GM21786 (cell line): ENCODE data around the gene STX3.
"Not testable (repeated sequence)": the region's sequence is repeated elsewhere in the genome, so short reads cannot be mapped to it uniquely, and the experiment has no call there.

Experiments used
- ATAC-seq: cut with Tn5 transposase; IDR thresholded peaks from one replicate; pipeline ENCODE4 v1.9.1; 2021; ENCODE audit not compliant: unreplicated experiment

STX3 gene

DNA sequence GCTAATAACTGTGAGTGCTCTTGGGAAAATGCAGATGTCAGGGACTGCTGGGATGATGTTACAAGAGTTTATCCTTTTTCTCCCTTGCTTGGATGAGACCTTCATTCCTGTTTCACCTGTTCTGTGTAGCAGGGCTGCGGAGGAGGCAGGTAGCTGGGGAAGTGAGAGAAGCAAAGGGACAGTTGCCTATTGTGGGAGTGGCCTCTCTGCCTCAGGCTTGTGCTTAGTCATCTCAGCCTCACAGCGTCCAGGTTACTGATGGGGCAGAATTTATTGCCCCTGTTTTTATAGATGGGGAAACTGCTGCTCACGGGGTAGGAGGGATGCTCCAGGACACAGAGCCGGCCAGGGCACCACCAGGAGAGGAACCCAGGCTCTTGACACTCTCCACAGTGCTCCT, 1.7 kb downstream of the STX3 start:
- ATAC-seq, result no peak

GRCh38 chr11:59758401-59759037, 3.3 kb downstream of the STX3 start:
- ATAC-seq, result no peak

GRCh38 chr11:59759900-59760299, 4.7 kb downstream of the STX3 start:
- no peak for ATAC-seq

DNA sequence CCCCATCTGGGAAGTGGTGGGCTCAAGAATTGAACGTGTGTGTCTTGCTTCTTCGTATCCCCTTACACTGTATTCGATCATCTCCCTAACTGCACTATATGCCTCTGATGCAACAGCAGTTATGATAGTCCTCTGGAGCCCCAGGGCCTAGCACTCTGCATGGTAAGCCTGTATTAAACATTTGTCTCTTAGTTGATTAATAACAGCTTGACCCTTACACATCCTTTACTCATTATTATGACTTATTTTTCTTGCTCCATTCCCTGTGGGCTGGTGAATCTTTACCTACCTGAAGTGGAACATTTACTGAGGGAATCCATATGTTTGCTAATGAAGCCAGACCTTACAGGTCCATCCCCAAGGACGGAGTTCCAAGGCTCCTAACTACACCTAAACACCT, 5.6 kb downstream of the STX3 start:
- no peak for ATAC-seq

DNA sequence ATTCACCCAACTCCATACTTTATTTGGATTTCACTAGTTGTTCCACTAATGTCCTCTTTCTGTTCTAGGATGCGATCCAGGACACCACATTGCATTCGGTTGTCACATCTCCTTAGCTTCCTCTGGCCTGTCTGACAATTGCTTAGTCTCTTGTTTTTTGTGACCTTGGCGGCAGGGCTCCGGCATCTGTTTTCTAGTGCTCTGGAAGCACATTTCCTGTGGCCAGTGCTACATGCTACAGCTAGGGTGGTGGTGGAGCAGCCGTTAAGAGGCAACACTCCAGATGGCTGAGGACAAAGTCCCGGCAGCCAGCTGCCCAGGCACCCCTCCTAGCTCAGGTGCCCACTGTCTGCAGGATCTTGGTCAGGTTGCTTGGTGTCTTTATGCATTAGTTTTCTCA, 6.8 kb downstream of the STX3 start:
- no peak for ATAC-seq

DNA sequence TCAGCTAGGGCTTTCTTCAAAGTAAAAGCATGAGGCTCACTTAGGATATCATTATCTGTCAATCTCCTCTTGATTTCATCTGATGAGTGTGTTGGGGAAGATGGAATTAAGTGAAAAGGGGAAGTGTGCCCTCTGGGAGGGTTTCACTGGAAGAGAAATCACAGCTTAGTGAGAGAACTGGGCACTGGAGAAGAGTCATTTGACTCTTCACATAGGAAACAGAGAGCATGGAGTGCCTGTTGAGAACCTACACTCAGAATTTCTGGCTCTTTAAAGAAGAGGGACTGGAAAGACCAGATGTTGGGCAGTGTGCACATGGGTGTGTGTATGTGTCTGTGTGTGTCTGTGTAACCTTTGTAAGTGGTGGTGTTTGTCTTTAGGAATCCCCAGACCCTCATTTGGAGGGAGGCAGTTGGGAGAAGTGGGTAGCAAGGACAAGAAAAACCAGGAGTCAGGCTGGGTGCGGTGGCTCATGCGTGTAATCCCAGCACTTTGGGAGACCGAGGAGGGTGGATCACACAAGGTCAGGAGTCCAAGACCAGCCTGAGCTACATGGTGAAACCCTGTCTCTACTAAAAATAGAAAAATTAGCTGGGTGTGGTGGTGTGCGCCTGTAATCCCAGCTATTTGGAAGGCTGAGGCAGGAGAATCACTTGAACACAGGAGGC, 10.0 kb downstream of the STX3 start:
- no peak for ATAC-seq

- ATAC-seq, result no peak
Observed at GRCh38 chr11:59766542-59767224, 11.5 kb downstream of the STX3 start.

- ATAC-seq, result no peak
Observed at GRCh38 chr11:59767225-59767611, 12.0 kb downstream of the STX3 start.

DNA sequence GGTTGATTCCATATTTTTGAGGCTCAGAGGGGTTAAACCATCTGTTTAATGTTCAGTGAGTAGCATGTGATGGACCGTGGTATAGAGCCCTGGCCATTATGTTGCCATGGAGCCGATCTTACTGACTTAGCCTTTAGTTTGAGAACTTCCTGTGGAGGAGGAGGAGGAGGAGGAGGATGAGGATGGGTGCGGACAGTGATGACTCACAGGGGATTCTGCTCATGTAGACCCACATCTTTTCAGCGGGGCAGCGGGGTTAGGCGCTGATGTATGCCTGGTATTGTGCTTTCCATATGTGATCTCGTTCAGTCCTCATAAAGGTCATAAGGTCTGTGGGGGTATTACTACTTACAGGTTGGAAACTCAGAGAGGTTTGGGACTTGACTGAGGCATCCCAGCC, 13.9 kb downstream of the STX3 start:
- ATAC-seq, result no peak

DNA sequence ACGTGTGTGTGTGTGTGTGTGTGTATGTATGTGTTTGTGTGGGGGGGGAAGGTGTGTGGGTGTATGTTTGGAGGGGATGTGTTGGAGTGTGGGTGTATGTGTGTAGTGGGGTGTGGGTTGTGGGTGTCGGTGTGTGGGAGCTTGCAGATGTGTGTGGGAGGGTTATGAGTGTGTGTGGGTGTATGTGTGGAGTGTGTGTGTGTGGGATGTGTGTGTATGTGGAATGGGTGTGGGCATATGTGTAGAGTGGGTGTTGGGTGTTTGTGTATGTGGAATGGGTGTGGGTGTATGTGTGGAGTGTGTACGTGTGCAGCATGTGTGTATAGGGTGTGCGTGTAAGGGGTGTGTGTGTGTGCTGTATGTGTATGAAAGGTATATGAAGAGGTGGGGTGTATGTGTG, 14.7 kb downstream of the STX3 start:
- ATAC-seq, result no peak

DNA sequence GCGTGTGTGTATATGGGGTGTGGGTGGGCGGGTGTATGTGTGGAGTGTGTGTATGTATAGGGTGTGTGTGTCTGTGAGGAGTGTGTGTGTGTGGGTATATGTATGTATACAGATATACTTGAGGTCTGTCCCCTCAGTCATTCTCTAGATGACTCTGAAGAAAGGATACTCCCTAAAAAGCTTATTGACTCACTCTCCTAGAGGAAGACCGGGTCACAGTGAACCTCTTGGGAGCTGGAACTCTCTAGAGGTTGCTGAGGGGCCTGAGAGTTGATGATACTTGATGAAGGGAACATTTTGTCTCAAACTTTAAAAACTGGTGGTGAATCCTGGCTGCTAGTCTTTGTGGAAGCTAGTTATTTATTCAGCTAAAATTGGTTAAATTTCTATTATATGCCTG, 15.1 kb downstream of the STX3 start:
- no peak for ATAC-seq

- no peak for ATAC-seq
Observed at GRCh38 chr11:59770869-59771268, 15.7 kb downstream of the STX3 start.

GRCh38 chr11:59771605-59772004, 16.4 kb downstream of the STX3 start:
- ATAC-seq, result no peak

GRCh38 chr11:59773083-59773440, 17.9 kb downstream of the STX3 start:
- ATAC-seq, result no peak

DNA sequence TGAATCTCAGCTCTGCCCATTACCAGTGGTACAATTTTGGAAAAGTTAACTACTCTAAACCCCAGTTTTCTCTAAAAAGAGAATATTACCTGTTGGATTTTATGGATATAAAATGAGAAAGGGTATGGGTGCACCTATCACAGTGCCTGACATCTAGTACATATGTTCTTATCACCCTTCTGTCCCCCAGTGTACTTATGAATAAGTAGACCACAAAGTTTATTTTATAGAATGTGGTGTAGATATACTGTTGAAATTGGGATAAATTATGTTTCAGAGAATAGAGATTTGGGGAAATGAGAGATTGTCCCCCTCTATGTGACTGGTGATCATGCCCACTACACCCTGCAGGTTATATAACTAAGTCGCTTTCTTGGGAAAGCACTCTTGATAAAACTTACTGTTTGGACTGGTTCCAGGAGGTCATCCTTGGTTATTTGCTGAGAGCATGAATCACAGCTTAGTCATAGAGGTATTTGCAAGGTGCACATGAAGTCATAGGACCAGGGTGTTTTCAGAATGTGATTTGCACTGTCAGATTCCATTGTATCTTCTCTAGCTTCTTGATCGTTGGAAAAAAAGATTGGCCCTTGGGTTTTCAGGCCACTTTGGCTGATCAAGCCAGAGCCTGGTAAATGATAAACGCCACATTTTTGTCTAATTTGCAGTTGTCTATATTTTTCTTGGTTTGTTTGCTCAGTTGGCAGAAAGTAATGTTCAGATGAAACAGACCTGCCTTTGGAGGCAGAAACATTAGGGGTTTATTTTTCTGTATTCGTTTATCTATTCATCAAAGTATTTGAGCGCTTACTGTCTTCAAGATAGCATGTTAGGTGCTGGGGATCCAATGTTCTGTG, 21.3 kb downstream of the STX3 start:
- no peak for ATAC-seq

- ATAC-seq, result no peak
Observed at GRCh38 chr11:59777104-59777503, 21.9 kb downstream of the STX3 start.

- ATAC-seq, result no peak
Observed at GRCh38 chr11:59778122-59778521, 22.9 kb downstream of the STX3 start.

DNA sequence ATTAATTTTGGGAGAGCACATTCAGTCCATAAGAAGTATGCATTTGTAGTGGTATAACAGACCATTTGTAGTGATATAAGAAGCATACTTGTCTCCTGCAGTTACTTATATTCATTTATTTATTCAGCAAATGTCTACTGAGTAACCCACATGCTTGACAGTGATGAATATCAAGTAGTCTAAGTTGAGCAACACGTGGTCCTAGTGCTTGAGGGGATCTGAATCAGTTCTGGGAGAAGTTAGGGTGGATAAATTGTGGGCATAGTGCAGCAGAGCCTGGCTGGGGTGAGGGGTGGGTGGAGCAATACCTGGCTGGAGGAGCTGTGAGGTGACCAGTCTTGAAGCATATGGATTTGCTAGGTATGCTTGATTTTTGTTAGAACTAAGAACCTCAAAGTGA, 24.3 kb downstream of the STX3 start:
- ATAC-seq, result no peak

- no peak for ATAC-seq
Observed at GRCh38 chr11:59782080-59782479, 26.9 kb downstream of the STX3 start.

- ATAC-seq, result no peak
Observed at GRCh38 chr11:59783632-59784090, 28.5 kb downstream of the STX3 start.

GRCh38 chr11:59784441-59784840, 29.3 kb downstream of the STX3 start:
- not testable (repeated sequence) for ATAC-seq

DNA sequence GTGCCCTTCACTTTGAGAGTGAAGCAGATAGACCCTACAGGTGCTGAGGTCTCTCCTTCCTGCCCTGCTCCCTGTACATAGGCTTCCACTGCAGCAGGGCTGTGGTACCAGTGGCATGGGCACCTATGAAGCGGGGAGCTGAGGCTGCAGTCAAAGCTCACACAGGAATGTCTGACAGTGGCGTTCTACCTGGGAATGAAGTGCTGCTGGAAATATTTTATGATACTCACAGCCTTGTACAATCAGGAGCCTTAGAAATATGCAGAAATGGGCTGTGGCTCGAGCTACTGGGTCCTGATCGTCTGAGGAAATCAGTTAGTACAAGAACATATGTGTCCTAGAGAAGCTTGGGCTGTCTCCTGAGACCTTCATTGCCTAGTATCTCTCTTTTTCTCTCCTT, 30.6 kb downstream of the STX3 start:
- ATAC-seq, result no peak
